A673 (cell line): ENCODE data around the gene KRT80. TPM values are rescaled to one million over a fixed set of nuclear protein-coding genes. Genes with fewer than 3 reads are reported as not detected.

Experiments used
- BruUV-seq: library from RNA; stranded (reverse); fragments of 400-500 nt; replicated peaks from 2 replicates; lab custom pipeline; 2021; lab: Mats Ljungman, UMichigan
- CTCF ChIA-PET: fragments of 300-600 bp; sonication (Branson Sonifier 250); formaldehyde crosslinking; loops from one replicate; lab custom pipeline; 2022; ENCODE audit warnings: antibody characterized with exemption; lab: Charles Lee
- POLR2A ChIA-PET: fragments of 300-600 bp; sonication (Branson Sonifier 250); formaldehyde crosslinking; loops from one replicate; lab custom pipeline; 2022; ENCODE audit warnings: antibody characterized with exemption; ENCODE audit not compliant: low non-redundant PET; lab: Charles Lee
- DNase-seq: peaks from one replicate; pipeline ENCODE4 v3.0.0-alpha.2; 2015; ENCODE audit warnings: low spot score
- H3K27ac ChIP-seq: fragments of 200-600 bp; sonication (generic); 2 replicates; pipeline ENCODE4 v1.5.1; 2016; ENCODE audit warnings: mixed run types, low read depth, mild to moderate bottlenecking, mixed read lengths, antibody characterized with exemption, low read length; ENCODE audit not compliant: poor library complexity, severe bottlenecking
- H3K27me3 ChIP-seq: fragments of 200-600 bp; sonication (generic); replicated peaks from 2 replicates; pipeline ENCODE4 v1.6.1; 2017; ENCODE audit warnings: mixed run types, low read depth, mild to moderate bottlenecking, mixed read lengths, antibody characterized with exemption, low read length; ENCODE audit not compliant: insufficient read depth, poor library complexity
- H3K36me3 ChIP-seq: fragments of 200-600 bp; sonication (generic); 2 replicates; pipeline ENCODE4 v1.6.1; 2016; ENCODE audit warnings: mixed run types, mild to moderate bottlenecking, mixed read lengths, antibody characterized with exemption, low read length; ENCODE audit not compliant: insufficient read depth, poor library complexity, severe bottlenecking
- H3K4me1 ChIP-seq: fragments of 200-600 bp; sonication (generic); 2 replicates; pipeline ENCODE4 v1.6.1; 2017; ENCODE audit warnings: mixed run types, mild to moderate bottlenecking, mixed read lengths, antibody characterized with exemption, low read length; ENCODE audit not compliant: insufficient read depth, poor library complexity, severe bottlenecking
- H3K4me3 ChIP-seq: fragments of 200-600 bp; sonication (generic); 2 replicates; pipeline ENCODE4 v1.5.1; 2016; ENCODE audit warnings: low read depth, mixed run types, mild to moderate bottlenecking, mixed read lengths, low read length; ENCODE audit not compliant: poor library complexity, severe bottlenecking
- H3K9me3 ChIP-seq: fragments of 200-600 bp; sonication (generic); 2 replicates; pipeline ENCODE4 v1.6.1; 2016; ENCODE audit warnings: mixed run types, low read depth, mild to moderate bottlenecking, mixed read lengths, antibody characterized with exemption, low read length; ENCODE audit not compliant: poor library complexity, severe bottlenecking
- CTCF ChIP-seq: fragments of 300-800, 200-600 bp; sonication (generic); conservative IDR thresholded peaks from 2 replicates; pipeline ENCODE4 v1.5.1; 2017; ENCODE audit warnings: low read depth, mild to moderate bottlenecking, antibody characterized with exemption, low read length, moderate library complexity, mixed read lengths
- EZH2 ChIP-seq: fragments of 200-600 bp; sonication (generic); IDR thresholded peaks from 2 replicates; pipeline ENCODE4 v1.6.1; 2017; ENCODE audit warnings: borderline replicate concordance, low read depth, mild to moderate bottlenecking, mixed read lengths, antibody characterized with exemption, low read length; ENCODE audit not compliant: poor library complexity, severe bottlenecking
- intact Hi-C: fragments of 100-400 bp; cut with micrococcal nuclease; formaldehyde crosslinking; loops from one replicate; pipeline ENCODE4 v1.10.0; 2022; ENCODE audit not compliant: unreplicated experiment
- total RNA-seq: library from RNA; stranded (reverse); gene quantifications from 2 replicates; pipeline ENCODE4 v1.2.3, GENCODE V29; 2021

KRT80 gene
- total RNA-seq, 1 experiment from 2014 or later = 1.0 TPM

- intact Hi-C loops = no loop called here
- BruUV-seq = no TSS peak
Measured at GRCh38 chr12:52125476-52125900, 66.3 kb downstream of the KRT80 start.

DNA sequence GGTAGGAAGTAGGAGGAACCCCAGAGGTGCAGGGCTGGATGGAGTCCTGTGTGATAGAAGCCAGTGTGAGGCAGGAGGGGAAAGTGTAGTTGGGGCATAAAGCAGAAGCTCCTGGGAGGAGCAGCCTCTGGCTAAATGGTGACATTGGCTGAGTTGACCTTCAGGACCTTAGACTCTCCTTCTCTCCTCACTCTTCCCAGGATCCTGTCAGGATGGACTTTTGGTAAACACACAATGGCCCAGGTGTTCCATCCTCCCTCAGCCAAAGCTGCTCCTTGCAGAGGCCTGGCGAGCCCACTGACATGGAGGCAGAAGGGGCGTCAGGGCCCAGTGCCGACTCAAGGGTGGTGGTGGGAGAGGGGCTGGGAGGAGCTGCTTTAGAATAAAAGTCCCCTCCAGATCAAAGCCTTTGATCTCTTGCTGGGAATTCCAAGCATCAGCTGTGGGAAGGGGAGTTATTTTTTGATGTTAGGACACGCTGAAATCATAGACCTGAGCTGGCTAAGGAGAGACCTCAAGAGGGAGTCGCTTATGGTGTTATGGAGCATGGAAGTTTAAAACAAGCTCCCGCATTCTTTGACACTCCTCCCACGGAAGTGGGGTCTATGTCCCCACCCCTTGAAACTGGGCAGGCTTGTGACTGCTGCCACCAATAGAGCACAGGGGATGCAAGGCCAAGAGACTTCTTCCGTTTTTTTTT is 68.2 kb downstream of the KRT80 start:
- Histone ChIP-seq H3K4me3 (no peak overlapping the region), H3K9me3 (no peaks in the 10 kb centered on the region), H3K27ac (no peak overlapping the region), H3K36me3 (no peaks in the 10 kb centered on the region), H3K4me1 (peaks cover 8% of the 10 kb centered on the region), H3K27me3 (no peaks in the 10 kb centered on the region)
- intact Hi-C loops = loop anchor here (5.0 kb wide), 1 partner anchor 116 kb away; the partner anchor contains the start of gene TAMALIN
- CTCF ChIA-PET = interaction anchor here (5.1 kb wide), 1 partner anchor 98 kb away, joined by 45 read pairs; no protein-coding TSS in a partner anchor
- no peak for DNase-seq
- no TSS peak for BruUV-seq
- POLR2A ChIA-PET = no interaction called here
- TF ChIP-seq CTCF (no peak), EZH2 (no peak)

More at GRCh38 chr12:52125476-52125900, 66.3 kb downstream of the KRT80 start:
- ChIA-PET CTCF (interaction anchor here (5.1 kb wide), 1 partner anchor 100 kb away, joined by 45 read pairs; no protein-coding TSS in a partner anchor), POLR2A (no interaction called here)
- H3K27me3 ChIP-seq = no peaks in the 10 kb centered on the region
- no peaks in the 10 kb centered on the region for H3K9me3 ChIP-seq
- H3K27ac ChIP-seq = no peak overlapping the region
- no peak for TF ChIP-seq EZH2
- no peak for TF ChIP-seq CTCF
- no peak for DNase-seq
- no peak overlapping the region for H3K4me3 ChIP-seq
- no peaks in the 10 kb centered on the region for H3K36me3 ChIP-seq
- H3K4me1 ChIP-seq = peaks cover 5% of the 10 kb centered on the region

DNA sequence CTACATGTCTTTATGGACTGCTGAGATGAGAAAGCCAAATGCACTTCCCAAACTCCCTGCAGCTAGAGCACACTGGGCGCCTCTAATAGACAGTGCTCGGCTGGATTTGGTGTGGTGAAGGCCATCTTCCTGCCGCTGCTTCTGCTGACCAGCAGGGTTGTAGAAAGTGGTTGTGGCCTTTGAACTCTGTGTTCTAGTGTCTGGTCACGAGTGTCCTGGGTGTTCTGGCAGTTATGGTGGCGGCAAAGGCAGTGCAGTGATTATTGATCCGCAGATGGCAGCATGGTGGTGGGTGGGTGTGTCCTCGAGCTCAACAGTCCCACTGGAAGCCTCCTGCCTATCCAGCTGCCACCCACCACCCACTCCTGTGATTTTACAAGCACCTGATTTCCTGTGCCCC is 68.9 kb downstream of the KRT80 start:
- Histone ChIP-seq H3K9me3 (no peaks in the 10 kb centered on the region), H3K4me3 (no peak overlapping the region), H3K27ac (no peak overlapping the region), H3K36me3 (no peaks in the 10 kb centered on the region), H3K27me3 (no peaks in the 10 kb centered on the region), H3K4me1 (peaks cover 8% of the 10 kb centered on the region)
- no peak for TF ChIP-seq EZH2
- no peak for TF ChIP-seq CTCF
- no TSS peak for BruUV-seq
- CTCF ChIA-PET = interaction anchor here (0.7 to 5.1 kb wide), 2 partner anchors 98 to 704 kb away, joined by 9 to 45 read pairs; no protein-coding TSS in a partner anchor
- intact Hi-C loops = loop anchor here (5.0 kb wide), 1 partner anchor 116 kb away; the partner anchor contains the start of gene TAMALIN
- DNase-seq = no peak
- POLR2A ChIA-PET = no interaction called here
